Fibroblast of pulmonary artery (primary cell): ENCODE data around the gene PLOD3.

Experiments used
- DNase-seq: peaks from one replicate; pipeline ENCODE4 v3.0.0-alpha.2; 2010; ENCODE audit warnings: low read depth
- H3K4me3 ChIP-seq: replicated peaks from 2 replicates; pipeline ENCODE4 v1.5.1; 2011; ENCODE audit warnings: low read depth, mild to moderate bottlenecking, control low read depth, low read length, moderate library complexity
- TF ChIP-seq, protein P1 (sequence below): IDR thresholded peaks from 2 replicates; pipeline ENCODE4 v1.5.1; 2011; ENCODE audit warnings: mild to moderate bottlenecking, control low read depth, low read length, inconsistent platforms; ENCODE audit errors: missing control alignments

PLOD3 gene

DNA sequence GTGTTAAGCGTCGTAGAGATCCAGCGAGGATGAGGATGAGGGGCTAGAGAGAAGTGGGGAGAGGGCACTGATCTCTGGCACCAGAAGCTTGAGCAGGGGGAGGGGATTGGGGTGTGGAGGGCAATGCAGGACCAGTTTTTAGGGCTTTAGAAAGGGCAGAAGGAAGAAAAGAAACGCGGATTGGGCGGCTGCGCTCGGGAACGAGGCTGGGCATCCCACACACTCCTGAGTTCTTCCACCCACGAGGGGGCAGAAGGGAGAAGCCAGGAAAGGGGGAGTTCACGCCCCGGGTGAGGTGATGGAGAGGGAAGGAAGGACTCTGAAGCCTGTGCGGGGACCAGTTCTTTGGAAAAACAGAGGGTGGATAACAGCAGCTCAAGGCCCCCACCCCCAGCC, 45.9 kb downstream of the PLOD3 start:
- no peak overlapping the region for H3K4me3 ChIP-seq
- DNase-seq: no peak
- TF ChIP-seq, protein P1, sequence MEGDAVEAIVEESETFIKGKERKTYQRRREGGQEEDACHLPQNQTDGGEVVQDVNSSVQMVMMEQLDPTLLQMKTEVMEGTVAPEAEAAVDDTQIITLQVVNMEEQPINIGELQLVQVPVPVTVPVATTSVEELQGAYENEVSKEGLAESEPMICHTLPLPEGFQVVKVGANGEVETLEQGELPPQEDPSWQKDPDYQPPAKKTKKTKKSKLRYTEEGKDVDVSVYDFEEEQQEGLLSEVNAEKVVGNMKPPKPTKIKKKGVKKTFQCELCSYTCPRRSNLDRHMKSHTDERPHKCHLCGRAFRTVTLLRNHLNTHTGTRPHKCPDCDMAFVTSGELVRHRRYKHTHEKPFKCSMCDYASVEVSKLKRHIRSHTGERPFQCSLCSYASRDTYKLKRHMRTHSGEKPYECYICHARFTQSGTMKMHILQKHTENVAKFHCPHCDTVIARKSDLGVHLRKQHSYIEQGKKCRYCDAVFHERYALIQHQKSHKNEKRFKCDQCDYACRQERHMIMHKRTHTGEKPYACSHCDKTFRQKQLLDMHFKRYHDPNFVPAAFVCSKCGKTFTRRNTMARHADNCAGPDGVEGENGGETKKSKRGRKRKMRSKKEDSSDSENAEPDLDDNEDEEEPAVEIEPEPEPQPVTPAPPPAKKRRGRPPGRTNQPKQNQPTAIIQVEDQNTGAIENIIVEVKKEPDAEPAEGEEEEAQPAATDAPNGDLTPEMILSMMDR: peak; percentile 30

DNA sequence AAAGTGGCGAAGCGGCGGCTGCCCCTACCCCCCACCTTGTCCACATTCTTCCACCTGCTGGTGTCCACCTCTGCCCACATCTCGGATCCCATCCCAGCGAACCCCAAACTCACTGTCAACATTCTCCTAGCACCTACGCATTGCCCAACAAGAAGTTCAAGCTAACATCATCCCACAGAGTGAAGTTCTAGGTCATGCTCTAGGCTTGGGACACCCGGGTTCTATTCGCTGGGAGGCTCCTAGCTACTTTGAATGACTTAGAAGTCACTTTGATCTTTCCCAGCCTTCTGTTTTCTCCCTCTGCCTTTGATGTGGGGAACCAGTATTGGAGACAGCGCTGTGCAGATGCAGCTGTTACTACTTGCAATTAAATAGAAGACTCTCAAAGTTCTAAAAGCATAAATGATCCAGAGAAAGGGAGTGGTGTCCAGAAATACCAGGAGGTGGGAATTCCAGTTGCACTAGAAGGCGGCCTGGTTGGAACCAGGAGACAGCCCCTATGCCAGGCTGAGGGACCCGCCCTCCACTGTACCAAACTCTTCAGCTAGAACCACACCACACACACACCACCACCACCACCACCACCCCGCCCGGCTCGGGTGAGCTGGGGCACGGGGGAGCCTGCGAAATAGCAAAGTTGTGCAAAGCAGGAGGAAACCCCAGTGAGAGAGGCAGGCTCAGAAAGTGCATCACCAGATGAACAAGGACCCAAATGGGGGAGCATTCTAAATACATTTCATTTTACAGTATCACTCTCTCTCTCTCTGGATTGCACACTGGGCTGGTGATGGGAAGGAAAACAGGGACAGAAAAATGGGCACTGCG, 46.6 kb downstream of the PLOD3 start:
- TF ChIP-seq, protein P1: no peak
- no peak overlapping the region for H3K4me3 ChIP-seq

DNA sequence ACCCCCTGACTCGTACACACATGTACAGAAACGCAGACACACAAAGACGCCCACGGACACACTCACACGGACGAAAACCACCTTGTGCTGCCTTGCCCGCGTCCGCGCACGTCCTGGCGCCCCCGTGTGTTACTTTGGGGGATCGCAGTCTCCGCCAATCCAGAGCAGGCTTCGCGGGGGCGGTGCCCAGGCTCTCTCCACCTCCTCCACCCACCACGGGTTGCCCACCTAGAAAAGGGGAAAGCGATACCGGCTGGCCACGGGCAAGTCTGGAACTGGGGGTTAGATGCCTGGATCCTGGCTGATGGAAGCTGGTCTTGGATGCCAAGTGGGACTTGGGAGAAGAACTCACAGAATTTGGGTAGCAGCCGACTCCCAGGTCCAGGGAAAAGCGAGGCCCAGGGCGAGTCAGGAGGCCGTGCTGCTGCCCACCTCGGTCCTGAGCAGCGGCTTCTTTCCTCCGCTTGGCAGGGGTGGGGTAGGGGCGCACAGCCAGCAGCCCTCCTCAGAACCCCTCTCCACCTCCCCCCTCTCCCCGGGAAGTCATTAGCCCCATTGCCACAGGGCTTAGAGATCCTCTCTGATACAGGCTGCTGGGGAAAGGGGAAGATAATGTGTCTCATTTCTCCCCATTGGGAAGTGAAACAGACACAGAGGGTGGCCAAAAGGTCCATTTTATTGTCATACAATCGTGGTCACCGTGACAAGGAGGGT, 47.4 kb downstream of the PLOD3 start:
- DNase-seq: peak; percentile 67
- no peak overlapping the region for H3K4me3 ChIP-seq
- TF ChIP-seq, protein P1: peak; percentile 91

More for the DNA sequence above, 46.6 kb downstream of the PLOD3 start:
- no peak for DNase-seq

DNA sequence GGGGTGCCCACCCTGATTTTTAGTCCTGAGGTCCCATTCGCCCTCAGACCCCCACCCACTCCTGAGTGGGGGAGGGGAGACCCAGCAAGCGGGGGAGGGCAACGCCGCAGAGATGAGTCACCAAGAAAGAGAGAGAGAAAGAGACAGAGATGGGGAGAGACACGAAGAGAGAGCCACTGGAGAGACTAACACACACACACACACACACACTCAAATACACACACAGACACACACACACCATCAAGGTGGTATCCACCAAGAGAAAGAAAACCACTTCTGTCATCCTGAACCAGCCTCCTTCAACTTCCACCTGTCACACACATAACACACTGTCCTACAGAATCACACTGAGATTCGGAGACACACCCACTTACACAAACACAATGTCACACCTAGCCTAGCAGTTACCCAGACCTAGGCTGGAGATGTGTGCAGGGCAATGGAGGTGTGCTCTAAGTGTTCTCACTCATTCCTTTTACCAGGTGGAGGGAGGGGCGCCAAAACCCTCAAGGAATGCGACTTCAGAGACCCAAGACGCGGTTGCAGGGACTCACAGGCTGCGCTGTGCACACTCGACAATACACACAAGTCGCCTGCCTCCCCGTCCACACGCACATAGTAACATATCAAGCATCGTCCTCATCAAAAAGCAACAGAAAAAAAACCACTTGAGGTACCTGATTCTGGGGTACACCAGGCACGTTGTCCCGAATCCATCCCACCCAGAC, 48.1 kb downstream of the PLOD3 start:
- DNase-seq: no peak
- H3K4me3 ChIP-seq: no peak overlapping the region
- TF ChIP-seq, protein P1: no peak

DNA sequence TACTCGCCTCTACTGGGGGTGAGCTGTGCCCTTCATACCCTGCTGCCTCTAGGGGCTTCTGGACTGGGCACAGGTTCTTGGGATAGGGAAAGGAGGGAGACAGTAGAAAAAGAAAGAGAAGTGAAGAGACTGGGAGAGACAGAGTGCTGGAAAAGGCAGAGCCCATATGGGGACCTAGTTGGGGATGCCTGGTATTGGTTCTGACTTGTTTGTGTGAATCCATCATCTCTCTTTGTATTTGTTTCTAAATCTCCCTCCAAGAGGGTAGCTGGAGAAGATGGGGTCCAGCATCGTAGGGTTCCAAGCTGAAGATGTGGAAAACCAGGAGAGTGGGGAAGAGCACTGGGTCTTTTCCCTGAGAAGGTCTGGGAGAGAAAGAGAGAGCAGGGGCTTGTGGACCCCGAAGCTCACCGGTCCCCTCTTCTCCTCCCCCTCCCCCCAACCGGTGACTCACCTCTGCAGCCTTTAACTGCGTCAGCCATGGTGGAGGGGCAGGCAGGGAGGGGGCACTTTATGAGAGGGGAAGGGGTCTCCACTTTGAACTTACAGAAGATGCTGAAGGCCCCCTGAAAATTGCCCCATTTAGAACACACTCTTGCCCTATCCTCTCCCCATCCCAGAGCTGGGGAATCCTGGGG, 48.9 kb downstream of the PLOD3 start:
- no peak overlapping the region for H3K4me3 ChIP-seq
- no peak for DNase-seq
- TF ChIP-seq, protein P1: no peak

DNA sequence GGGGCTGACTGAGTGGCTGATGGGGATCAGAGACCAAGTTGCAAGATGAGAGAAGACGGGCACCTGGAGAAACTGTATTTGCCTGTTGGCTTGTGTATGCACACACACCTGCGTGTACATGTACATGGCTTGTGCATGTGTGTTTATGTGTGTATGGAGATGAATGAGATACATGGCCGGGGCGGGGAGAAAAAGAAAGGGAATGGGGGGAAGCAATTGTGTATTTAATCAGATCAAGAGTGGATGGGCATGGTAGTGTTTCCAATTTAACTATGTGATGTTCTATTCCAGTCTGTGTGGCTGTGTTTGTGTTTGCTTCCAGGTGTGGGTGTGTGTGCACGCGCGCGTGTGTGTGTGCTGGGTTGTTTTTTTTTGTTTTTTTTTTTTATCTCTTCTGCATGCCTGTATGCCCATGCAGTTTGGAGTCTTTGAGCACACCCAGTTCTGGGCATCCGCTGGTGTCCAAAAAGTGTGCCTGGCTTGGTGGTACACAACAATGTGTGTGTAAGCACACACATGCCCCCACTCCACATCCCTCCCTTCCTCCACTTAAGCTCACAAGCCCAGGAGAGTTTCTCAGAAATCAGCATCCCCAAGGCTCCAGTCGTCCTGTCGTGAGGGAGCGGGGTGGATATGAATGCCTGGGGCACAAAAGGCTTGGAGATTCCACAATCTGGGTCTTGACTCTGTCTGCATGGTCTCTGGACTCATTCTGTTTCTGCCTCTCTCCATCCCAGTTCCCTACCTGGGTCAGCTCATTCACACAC, 49.6 kb downstream of the PLOD3 start:
- TF ChIP-seq, protein P1: no peak
- no peak overlapping the region for H3K4me3 ChIP-seq
- DNase-seq: no peak
